GM12891 (cell line): ENCODE results near the gene ABCG4.
A peak's percentile ranks its signal among the peaks of the same experiment; 100 is the strongest.
"Not testable (repeated sequence)": the region's sequence is repeated elsewhere in the genome, so short reads cannot be mapped to it uniquely, and the experiment has no call there.

Source experiments
- DNase-seq: peaks from one replicate; pipeline ENCODE4 v3.0.0; 2011; ENCODE audit warnings: low spot score; ENCODE audit not compliant: insufficient read length
- FAIRE-seq: peaks from 2 replicates; lab custom pipeline; 2011; peaks lifted over from hg19 to GRCh38; lab: Jason Lieb, UNC
- PAX5 ChIP-seq: IDR thresholded peaks from 2 replicates; pipeline ENCODE4 v1.6.1; 2011; ENCODE audit warnings: low read length, moderate library complexity, mild to moderate bottlenecking; ENCODE audit not compliant: insufficient read depth, severe bottlenecking
- POLR2A ChIP-seq: IDR thresholded peaks from 2 replicates; pipeline ENCODE4 v1.6.1; 2011; ENCODE audit warnings: low read depth, low read length, control low read depth
- POLR2AphosphoS5 ChIP-seq: IDR thresholded peaks from 2 replicates; pipeline ENCODE4 v1.6.1; 2011; ENCODE audit warnings: low read depth, low read length, control low read depth
- POU2F2 ChIP-seq: IDR thresholded peaks from 2 replicates; pipeline ENCODE4 v1.6.1; 2011; ENCODE audit warnings: low read depth, mild to moderate bottlenecking, control low read depth, low read length, moderate library complexity
- SPI1 ChIP-seq: IDR thresholded peaks from 2 replicates; pipeline ENCODE4 v1.6.1; 2011; ENCODE audit warnings: low read depth, low read length, control low read depth
- TAF1 ChIP-seq: IDR thresholded peaks from 2 replicates; pipeline ENCODE4 v1.6.1; 2011; ENCODE audit warnings: low read depth, low read length, control low read depth

Gene ABCG4

GRCh38 chr11:119180729-119181676, 32.2 kb downstream of the ABCG4 start:
- no peak for FAIRE-seq
- DNase-seq, result no peak
- TF ChIP-seq PAX5 (no peak), SPI1 (no peak), POU2F2 (no peak), POLR2AphosphoS5 (no peak), POLR2A (no peak), TAF1 (no peak)

DNA sequence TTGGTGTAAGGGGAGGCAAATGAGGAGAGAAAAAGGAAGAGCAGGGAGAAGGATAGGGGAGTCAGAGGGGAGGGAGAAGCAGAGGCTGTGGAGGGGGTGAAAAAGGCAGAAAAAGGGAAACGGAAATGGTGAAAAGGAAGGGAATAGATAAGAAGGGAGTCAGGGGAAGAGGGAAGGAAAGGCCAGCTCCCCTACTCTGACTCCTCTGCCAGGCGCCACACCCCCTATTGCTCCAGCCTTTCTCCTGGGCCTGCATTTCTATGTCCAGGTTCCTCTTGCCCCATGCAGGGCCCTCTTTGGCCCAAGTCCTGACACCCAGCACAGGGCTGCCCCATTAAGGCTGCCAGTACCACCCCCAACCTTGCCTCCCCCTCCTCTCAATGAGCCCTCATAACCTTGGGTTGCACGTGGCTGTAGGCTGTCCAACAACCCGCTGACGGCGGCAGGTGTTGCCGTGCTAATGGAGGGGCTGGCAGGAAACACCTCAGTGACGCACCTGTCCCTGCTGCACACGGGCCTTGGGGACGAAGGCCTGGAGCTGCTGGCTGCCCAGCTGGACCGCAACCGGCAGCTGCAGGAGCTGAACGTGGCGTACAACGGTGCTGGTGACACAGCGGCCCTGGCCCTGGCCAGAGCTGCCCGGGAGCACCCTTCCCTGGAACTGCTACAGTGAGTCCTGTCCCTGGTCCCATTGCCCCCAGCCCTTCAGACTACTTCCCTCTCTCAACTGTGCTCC, 33.0 kb downstream of the ABCG4 start:
- no peak for DNase-seq
- TF ChIP-seq POLR2AphosphoS5, result no peak
- TF ChIP-seq POLR2A, result no peak
- no peak for TF ChIP-seq TAF1
- no peak for FAIRE-seq

- DNase-seq, FAIRE-seq: not testable (repeated sequence)
Measured at GRCh38 chr11:119184399-119184798, 35.5 kb downstream of the ABCG4 start.

GRCh38 chr11:119185981-119186634, 37.3 kb downstream of the ABCG4 start:
- FAIRE-seq (no peak), DNase-seq (no peak)
- TF ChIP-seq POU2F2, result no peak
- TF ChIP-seq PAX5, result no peak
- TF ChIP-seq TAF1, result no peak
- no peak for TF ChIP-seq POLR2AphosphoS5
- TF ChIP-seq SPI1, result no peak
- no peak for TF ChIP-seq POLR2A

GRCh38 chr11:119187123-119187892, 38.5 kb downstream of the ABCG4 start:
- TF ChIP-seq POLR2AphosphoS5, result no peak
- TF ChIP-seq PAX5, result no peak
- no peak for TF ChIP-seq TAF1
- TF ChIP-seq POLR2A, result no peak
- no peak for TF ChIP-seq SPI1
- TF ChIP-seq POU2F2, result no peak
- FAIRE-seq (no peak), DNase-seq (no peak)

GRCh38 chr11:119188067-119188466, 39.2 kb downstream of the ABCG4 start:
- TF ChIP-seq SPI1 (no peak), PAX5 (no peak), POLR2A (no peak), POLR2AphosphoS5 (no peak), TAF1 (no peak), POU2F2 (no peak)
- DNase-seq, result peak; percentile 4
- no peak for FAIRE-seq

DNA sequence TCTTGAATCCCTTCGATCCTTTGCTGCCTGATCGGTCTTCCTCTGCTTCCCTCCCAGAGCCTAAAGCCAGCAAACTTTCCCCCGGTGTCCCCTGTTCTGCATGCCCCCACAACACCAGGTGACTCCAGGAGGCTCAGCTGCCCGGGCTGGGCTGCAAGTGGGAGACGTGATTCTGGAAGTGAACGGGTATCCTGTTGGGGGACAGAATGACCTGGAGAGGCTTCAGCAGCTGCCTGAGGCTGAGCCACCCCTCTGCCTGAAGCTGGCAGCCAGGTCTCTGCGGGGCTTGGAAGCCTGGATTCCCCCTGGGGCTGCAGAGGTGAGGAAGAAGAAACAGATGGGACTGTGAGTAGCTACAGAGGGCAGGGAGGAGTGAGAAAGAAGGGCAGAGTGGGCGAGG, 40.0 kb downstream of the ABCG4 start:
- TF ChIP-seq TAF1 (no peak), POLR2AphosphoS5 (no peak), PAX5 (no peak), POU2F2 (no peak), POLR2A (no peak), SPI1 (no peak)
- FAIRE-seq, result no peak
- DNase-seq, result peak; percentile 3

DNA sequence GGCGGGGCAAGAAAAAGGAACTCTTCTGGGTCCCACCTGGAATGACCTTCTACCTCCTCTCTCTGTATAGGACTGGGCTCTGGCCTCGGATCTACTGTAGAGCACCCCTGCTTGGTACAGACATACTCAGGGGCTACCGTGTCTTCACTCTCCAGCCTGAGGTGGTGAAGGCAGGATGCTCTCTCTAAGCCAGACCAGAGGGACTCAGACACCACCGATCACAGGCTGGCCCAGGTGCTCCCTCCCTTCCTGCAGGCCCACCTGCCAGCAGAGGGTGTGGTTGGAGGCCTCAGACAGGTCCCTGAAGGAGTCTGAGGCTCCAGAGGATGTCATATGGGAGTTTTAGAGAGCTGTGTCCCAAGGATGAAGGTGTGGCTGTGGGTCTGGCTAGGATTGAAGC, 40.5 kb downstream of the ABCG4 start:
- no peak for FAIRE-seq
- TF ChIP-seq TAF1 (no peak), POLR2AphosphoS5 (no peak)
- peak; percentile 18 for DNase-seq

GRCh38 chr11:119190531-119190930, 41.7 kb downstream of the ABCG4 start:
- TF ChIP-seq POLR2AphosphoS5 (no peak), POU2F2 (no peak), POLR2A (no peak), TAF1 (no peak), PAX5 (no peak), SPI1 (no peak)
- DNase-seq (peak; percentile 8), FAIRE-seq (no peak)

GRCh38 chr11:119191265-119191664, 42.4 kb downstream of the ABCG4 start:
- DNase-seq, FAIRE-seq: not testable (repeated sequence)
